HG02840 (cell line): ENCODE data around the gene CHAF1B.
"Not testable (repeated sequence)": the region's sequence is repeated elsewhere in the genome, so short reads cannot be mapped to it uniquely, and the experiment has no call there.

Source experiments
- ATAC-seq: cut with Tn5 transposase; IDR thresholded peaks from one replicate; pipeline ENCODE4 v1.9.1; 2021; ENCODE audit warnings: mild to moderate bottlenecking, moderate library complexity, moderate number of reproducible peaks; ENCODE audit not compliant: unreplicated experiment, low FRiP score

The CHAF1B gene

DNA sequence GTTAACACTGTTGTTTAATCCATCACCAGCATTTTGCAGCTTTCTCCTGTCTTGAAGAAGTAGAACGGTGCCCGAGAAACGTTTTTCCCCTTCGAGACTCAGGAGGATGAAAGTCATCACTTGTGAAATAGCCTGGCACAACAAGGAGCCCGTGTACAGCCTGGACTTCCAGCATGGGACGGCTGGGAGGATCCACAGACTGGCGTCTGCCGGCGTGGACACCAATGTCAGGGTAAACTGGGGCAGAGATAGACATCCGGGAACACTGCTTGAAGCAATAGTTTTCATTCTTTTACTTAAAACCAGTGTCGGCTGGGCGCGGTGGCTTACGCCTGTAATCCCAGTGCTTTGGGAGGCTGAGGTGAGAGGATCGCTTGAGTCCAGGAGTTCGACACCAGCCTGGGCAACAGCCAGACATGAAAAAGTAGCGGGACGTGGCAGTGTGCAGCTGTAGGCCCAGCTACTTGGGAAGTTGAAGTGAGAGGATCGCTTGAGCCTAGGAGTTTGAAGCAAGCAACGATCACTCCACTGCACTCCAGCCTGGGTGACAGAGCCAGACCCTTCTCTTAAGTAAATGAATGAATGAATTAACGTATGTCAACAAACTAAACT lies 945 bp downstream of the CHAF1B start:
- ATAC-seq = no peak

- ATAC-seq = no peak
Measured at GRCh38 chr21:36388096-36388495, 2.9 kb downstream of the CHAF1B start.

- ATAC-seq = no peak
Measured at GRCh38 chr21:36388835-36389234, 3.6 kb downstream of the CHAF1B start.

DNA sequence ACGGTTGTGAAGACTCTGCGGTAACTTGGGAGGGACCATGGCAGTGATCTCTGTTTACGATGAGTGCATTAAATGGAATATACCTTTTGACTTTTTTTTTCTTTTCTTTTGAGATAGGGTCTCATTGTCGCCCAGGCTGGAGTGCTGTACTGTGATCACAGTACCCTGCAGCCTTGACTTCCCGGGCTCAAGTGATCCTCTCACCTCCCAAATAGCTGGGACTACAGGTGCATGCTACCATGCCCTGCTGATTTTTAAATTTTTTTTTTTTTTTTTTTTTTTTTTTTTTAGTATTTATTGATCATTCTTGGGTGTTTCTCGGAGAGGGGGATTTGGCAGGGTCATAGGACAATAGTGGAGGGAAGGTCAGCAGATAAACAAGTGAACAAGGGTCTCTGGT lies 6.5 kb downstream of the CHAF1B start:
- not testable (repeated sequence) for ATAC-seq

- no peak for ATAC-seq
Measured at GRCh38 chr21:36395353-36396111, 10.3 kb downstream of the CHAF1B start.

- ATAC-seq = no peak
Measured at GRCh38 chr21:36396325-36396724, 11.1 kb downstream of the CHAF1B start.

- ATAC-seq = no peak
Measured at GRCh38 chr21:36396971-36397370, 11.8 kb downstream of the CHAF1B start.

- no peak for ATAC-seq
Measured at GRCh38 chr21:36397606-36398005, 12.4 kb downstream of the CHAF1B start.

DNA sequence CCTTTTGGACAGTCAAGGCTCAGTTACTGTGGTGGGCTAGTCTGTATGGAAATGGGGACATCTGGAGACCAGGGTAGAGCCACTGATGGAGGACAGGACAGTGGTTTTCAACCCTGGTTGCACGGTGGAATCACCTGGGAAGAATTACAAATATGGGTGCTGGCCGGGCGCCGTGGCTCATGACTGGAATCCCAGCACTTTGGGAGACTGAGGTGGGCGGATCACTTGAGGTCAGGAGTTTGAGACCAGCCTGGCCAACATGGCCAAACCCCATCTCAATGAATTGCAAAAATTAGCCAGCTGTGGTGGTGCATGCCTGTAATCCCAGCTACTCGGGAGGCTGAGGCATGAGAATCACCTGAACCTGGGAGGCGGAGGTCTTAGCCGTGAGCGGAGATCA lies 14.5 kb downstream of the CHAF1B start:
- ATAC-seq = not testable (repeated sequence)

GRCh38 chr21:36400719-36401118 lies 15.5 kb downstream of the CHAF1B start:
- no peak for ATAC-seq

GRCh38 chr21:36402339-36402738 lies 17.1 kb downstream of the CHAF1B start:
- no peak for ATAC-seq

DNA sequence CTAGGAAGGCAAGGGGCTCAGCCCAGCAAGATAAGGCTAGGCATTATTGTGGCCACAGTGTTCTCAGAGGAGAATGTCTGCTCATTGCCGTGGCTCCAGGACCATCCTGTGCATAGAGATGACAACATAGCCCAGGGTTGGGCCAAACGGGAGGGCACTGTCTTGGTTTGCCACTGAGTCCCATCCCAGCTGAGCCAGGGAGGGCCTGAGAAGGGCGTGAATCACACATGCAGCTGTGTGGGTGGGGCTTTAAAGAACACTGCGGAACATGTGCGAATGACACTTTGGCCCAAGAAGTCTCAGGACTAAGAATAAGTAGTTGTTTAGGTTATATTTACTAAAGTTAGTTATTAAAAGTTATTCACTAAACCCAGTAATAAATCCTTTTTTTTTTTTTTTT lies 18.5 kb downstream of the CHAF1B start:
- ATAC-seq = no peak

- no peak for ATAC-seq
Measured at GRCh38 chr21:36408568-36408967, 23.4 kb downstream of the CHAF1B start.

- ATAC-seq = no peak
Measured at GRCh38 chr21:36411301-36411700, 26.1 kb downstream of the CHAF1B start.

DNA sequence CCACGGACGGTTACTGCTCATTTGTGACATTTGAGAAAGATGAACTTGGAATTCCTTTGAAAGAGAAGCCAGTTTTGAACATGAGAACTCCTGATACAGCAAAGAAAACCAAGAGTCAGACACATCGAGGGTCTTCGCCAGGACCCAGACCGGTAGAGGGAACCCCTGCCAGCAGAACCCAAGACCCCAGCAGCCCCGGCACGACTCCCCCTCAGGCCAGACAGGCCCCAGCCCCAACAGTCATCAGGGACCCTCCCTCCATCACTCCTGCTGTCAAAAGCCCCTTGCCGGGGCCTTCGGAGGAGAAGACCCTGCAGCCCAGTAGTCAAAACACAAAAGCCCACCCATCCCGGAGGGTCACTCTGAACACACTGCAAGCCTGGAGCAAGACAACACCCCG lies 27.7 kb downstream of the CHAF1B start:
- no peak for ATAC-seq

DNA sequence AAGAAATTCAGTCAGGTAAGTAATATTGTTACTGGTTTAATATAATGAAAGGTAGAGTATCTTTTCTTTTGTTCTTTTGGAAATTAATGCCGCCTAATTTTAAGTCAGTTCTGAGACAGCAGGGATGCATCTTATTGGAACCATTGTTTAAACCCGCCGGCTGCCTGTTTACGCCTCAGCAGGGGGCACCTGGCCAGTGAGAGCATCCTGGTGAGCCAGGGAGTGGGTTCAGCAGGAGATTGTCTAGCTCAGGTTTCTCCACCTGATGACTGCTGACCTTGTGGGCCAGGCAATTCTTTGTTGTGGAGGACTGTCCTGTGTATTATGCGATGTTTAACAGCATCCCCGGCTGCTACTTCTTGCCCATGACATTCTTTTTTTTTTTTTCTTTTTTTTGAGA lies 30.2 kb downstream of the CHAF1B start:
- no peak for ATAC-seq

DNA sequence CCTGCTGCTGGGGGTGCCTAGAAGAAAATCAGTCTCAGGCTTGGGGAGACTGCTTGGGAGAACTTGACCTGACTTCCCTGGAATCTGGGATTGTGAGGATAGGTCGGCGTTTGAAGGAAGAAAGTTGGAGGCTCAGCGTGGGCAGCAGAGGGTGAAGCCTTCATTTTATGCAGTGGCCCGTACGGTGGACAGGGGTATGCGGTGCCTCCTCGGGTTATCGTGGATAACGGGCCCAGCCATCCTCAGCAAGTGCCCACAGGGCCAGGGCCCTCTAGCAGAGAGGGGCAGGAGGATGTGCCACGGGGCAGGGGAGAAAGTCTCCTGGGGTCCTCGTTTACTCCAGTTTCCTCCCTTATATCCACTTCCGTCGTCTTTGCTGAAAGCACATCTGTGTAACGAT lies 34.0 kb downstream of the CHAF1B start:
- ATAC-seq = no peak

GRCh38 chr21:36419996-36420395 lies 34.8 kb downstream of the CHAF1B start:
- no peak for ATAC-seq

DNA sequence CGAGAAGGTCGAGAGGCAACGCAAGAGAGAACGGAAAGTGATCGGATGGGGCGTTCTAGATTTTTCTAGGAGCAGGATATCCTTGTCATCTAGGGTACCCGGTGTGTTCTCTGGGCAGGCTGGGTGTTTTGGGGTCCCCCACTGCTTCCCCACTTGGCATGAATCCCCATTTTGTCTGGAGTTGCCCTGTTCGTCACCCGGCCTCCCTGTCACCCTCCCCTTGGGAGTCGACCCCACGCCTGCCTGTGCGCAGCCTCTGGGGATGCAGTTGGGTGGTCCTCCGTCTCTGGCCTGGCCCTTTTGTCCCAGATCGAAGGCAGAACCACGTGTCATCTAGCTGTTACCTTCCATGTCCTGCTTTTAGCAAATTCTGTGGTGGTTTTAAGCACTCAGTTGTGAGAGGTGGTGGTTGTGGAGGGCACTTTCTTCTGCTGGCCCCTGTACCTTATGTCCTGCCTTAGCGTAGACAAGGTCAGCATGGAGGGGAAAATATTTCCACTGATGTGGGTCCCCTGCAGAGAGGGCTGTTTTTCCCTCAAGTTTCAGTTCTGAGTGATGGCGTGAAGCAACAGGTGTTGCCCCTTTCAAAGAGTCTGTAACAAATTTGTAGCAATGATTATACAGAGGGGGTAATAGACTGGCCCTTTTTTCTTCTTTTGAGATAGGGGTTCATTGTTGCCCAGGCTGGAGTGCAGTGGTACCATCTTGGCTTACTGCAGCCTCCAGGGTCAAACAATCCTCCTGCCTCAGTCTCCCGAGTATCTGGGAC lies 35.6 kb downstream of the CHAF1B start:
- no peak for ATAC-seq

GRCh38 chr21:36422279-36423098 lies 37.3 kb downstream of the CHAF1B start:
- ATAC-seq = no peak
